ENCODE results near the gene FBLN2. TPM values are rescaled to one million over a fixed set of nuclear protein-coding genes. Genes with fewer than 3 reads are reported as not detected.

FBLN2 gene
- polyA plus RNA-seq, 1 experiment: 248 TPM

DNA sequence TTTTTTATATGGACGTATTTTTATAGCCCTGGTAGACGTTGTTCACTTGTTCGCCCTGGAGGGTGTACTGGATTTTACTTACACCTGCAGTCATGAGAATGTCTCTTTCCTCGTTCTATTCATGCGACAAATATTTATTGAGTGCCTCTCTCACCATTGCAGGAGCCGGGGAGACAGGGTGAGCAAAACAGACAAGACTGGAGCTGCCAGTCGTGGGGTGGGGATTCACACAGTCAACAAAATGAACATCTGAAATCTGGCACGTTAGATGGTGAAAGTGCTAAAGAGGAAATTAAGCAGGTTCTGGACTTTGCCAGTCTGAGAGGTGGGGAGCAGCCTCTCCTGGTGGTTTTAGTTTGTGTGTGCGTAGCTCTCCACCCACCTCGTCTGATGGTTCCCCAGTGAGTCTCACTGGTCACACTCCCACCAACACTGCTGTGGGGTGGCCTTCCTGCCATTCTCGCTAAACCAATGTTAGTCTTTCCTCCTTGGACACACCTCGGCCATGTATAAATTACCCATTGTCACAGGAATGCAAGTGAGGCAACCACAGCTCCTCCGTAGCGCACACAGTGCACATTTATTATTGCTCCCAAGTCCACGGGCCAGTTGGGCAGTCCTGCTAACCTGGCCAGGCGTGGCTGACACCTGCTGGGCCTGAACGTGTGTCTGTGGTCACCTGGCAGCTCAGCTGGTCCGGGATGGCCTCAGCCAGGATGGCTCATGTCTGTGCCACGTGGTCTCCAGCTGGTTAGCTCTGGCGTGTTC is 31.5 kb downstream of the FBLN2 start:
- no peak for DNase-seq (ENCODE audit: low read depth)
- TF ChIP-seq, protein P1, sequence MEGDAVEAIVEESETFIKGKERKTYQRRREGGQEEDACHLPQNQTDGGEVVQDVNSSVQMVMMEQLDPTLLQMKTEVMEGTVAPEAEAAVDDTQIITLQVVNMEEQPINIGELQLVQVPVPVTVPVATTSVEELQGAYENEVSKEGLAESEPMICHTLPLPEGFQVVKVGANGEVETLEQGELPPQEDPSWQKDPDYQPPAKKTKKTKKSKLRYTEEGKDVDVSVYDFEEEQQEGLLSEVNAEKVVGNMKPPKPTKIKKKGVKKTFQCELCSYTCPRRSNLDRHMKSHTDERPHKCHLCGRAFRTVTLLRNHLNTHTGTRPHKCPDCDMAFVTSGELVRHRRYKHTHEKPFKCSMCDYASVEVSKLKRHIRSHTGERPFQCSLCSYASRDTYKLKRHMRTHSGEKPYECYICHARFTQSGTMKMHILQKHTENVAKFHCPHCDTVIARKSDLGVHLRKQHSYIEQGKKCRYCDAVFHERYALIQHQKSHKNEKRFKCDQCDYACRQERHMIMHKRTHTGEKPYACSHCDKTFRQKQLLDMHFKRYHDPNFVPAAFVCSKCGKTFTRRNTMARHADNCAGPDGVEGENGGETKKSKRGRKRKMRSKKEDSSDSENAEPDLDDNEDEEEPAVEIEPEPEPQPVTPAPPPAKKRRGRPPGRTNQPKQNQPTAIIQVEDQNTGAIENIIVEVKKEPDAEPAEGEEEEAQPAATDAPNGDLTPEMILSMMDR (IDR thresholded peaks at IDR 0.05; ENCODE audit: insufficient read depth, low read depth, low read length): no peak
- ChIA-PET CTCF (interaction anchor here (0.8 to 2.5 kb wide), 6 partner anchors 20 to 85 kb away, joined by 3 to 8 read pairs (median 5); no protein-coding TSS in a partner anchor), POLR2A (no interaction called here)
- Histone ChIP-seq H3K4me3 (ENCODE audit: low read depth, low read length) (no peak overlapping the region), H3K27me3 (ENCODE audit: control insufficient read depth, insufficient read depth, low read length) (no peaks in the 10 kb centered on the region), H3K36me3 (ENCODE audit: control insufficient read depth, insufficient read depth, low read length) (no peaks in the 10 kb centered on the region; the same call in 1 of the 2 replicates)

GRCh38 chr3:13581485-13582365 is 32.8 kb downstream of the FBLN2 start:
- TF ChIP-seq, protein P1 (IDR thresholded peaks at IDR 0.05; ENCODE audit: insufficient read depth, low read depth, low read length): no peak
- Histone ChIP-seq H3K4me3 (ENCODE audit: low read depth, low read length) (no peak overlapping the region), H3K27me3 (ENCODE audit: control insufficient read depth, insufficient read depth, low read length) (no peaks in the 10 kb centered on the region), H3K36me3 (ENCODE audit: control insufficient read depth, insufficient read depth, low read length) (no peaks in the 10 kb centered on the region; the same call in 1 of the 2 replicates)
- no peak for DNase-seq (ENCODE audit: low read depth)
- POLR2A ChIA-PET: no interaction called here
- CTCF ChIA-PET: interaction anchor here (1.3 to 1.9 kb wide), 2 partner anchors 66 kb away, joined by 4 read pairs; no protein-coding TSS in a partner anchor

DNA sequence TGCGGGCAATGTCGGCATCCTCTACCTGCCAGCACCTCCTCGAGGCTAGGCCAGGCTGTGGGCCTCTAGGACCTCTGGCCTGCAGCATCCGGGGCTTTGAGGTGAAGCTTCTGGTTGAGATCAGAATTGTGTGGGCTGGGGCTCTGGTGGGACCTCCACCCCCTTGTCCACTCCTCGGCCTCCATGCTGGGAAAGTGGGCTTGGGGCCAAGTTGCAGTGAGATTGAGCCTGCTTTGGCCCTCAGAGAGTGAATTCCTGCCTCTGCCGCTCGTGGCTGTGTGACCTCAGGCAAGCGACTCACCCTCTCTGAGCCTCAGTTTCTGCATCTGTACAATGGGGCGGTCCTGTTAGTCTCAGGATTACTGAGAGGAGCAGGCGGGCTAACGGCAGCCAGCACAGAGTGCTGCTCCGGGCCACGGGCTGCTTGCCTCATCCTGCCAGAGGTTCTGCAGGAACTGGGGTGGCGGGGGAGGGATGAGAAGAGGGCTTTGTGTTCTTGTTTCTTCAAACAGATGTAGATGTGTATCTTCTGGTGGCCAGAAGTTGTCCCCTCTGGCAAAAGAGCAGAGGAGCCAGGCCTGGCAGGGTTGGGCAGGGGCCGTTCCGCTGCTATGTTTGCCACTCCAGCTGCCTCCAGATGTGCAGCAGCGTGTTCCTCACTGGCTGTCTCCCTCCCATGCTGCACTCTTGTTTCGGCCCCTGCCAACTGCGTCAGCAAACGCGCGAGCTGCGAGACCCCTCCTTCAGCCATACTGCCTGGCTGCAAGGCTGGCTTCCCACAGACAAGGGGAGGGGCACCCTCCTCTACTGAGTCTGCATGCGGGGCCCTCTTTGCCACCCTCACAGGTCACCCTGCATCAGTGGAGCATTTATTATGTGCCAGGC is 33.7 kb downstream of the FBLN2 start:
- DNase-seq (ENCODE audit: low read depth): no peak
- POLR2A ChIA-PET: no interaction called here

GRCh38 chr3:13583251-13584180 is 34.6 kb downstream of the FBLN2 start:
- DNase-seq (ENCODE audit: low read depth): no peak
- TF ChIP-seq, protein P1 (IDR thresholded peaks at IDR 0.05; ENCODE audit: insufficient read depth, low read depth, low read length): no peak
- Histone ChIP-seq H3K27me3 (ENCODE audit: control insufficient read depth, insufficient read depth, low read length) (no peaks in the 10 kb centered on the region), H3K36me3 (ENCODE audit: control insufficient read depth, insufficient read depth, low read length) (no peaks in the 10 kb centered on the region; the same call in 1 of the 2 replicates), H3K4me3 (ENCODE audit: low read depth, low read length) (no peak overlapping the region)
- ChIA-PET POLR2A (no interaction called here), CTCF (interaction anchor here (0.7 to 1.5 kb wide), 2 partner anchors 12 to 87 kb away, joined by 3 to 4 read pairs; no protein-coding TSS in a partner anchor)

More for the DNA sequence above, 33.7 kb downstream of the FBLN2 start:
- CTCF ChIA-PET: interaction anchor here (1.3 kb wide), 1 partner anchor 65 kb away, joined by 4 read pairs; no protein-coding TSS in a partner anchor
- H3K36me3 ChIP-seq (ENCODE audit: control insufficient read depth, insufficient read depth, low read length): no peaks in the 10 kb centered on the region; the same call in 1 of the 2 replicates
- no peak overlapping the region for H3K4me3 ChIP-seq (ENCODE audit: low read depth, low read length)
- TF ChIP-seq, protein P1 (IDR thresholded peaks at IDR 0.05; ENCODE audit: insufficient read depth, low read depth, low read length): no peak
- no peaks in the 10 kb centered on the region for H3K27me3 ChIP-seq (ENCODE audit: control insufficient read depth, insufficient read depth, low read length)
